HuH-7 (cell line): ENCODE results near the gene SLC43A3.

Experiments used
- DNase-seq: peaks from one replicate; pipeline ENCODE4 v3.0.0; 2011; ENCODE audit warnings: low spot score

SLC43A3 gene

DNA sequence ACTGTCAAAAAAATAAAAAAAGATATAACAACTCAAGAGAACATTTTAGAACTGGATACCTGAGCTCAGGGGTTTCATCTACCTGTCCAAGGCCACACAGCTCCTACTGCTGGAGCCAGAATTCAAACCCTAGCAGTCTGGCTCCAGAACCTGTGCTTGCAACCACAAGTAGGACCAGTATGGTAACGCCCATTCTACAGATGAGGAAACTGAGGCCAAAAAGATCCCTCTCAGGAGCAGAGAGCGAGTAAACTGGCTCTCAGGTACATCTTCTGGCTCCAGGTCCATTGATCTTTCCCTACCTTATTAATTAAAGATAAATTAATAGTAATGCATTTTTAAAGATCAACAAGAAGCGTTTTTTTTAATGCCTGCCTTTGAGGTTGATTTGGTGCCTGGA is 69.6 kb downstream of the SLC43A3 start:
- DNase-seq = no peak
